ENCODE measurements around the gene SH3TC2. TPM values are rescaled to one million over a fixed set of nuclear protein-coding genes. Genes with fewer than 3 reads are reported as not detected.
A peak's percentile ranks its signal among the peaks of the same experiment; 100 is the strongest.

SH3TC2 gene
- 1.6 TPM for total RNA-seq

DNA sequence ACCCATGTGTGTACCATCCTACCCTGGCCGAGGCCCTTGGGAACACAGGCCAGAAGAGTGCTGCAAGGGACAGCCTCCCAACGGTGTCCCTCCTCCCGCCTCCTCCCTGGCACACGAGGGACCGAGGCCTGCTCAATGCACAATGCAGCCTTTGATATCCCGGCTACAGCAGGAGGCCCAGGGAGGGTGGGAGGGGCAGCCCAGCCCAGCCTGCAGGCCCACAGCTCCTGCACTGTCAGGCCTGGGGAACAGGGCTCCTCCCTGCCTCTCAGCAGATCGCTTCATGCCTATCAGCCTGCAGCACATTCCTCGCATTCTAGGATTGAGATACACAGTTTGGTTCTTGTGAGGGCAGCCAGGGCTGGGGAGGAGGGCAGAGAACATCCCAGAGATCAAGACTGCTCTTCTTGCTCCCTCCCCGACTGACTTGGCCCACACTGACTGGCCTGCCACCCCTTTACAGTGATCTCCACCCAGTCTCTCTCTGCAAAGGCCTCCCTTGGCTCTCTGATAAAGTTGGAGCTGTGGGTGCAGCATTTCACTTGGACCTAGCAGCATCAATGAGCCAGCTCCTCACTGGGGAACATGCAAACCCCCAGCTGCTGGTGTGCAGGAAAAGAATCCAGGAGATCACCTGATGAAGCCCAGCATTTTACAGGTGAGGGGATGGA lies at the start of gene SH3TC2:
SH3TC2 (minus strand) TSS at position 46 of the 671 bp plus-strand sequence; CDS start at position 6, 40 bp downstream.

Small RNA genes within 50 kb of the gene (small RNA-seq; reads per million reads assigned to genes)
- gene MIR584 (ENCODE audit: low replicate concordance) (3.7 reads per million, percentile 85 among the genes with 10 or more reads in this experiment), gene RNU6-732P (ENCODE audit: low replicate concordance) (not detected)

Other genes with a start within 250 kb of the SH3TC2 start
- gene ADRB2, start 236.5 kb downstream of the SH3TC2 start, total RNA-seq: 0.94 TPM
- 19.4 TPM for gene ABLIM3, start 78.4 kb upstream of the SH3TC2 start, total RNA-seq
- 5.9 TPM for gene AFAP1L1, start 208.8 kb upstream of the SH3TC2 start, total RNA-seq